ENCODE data around the gene DPH5. TPM values are rescaled to one million over a fixed set of nuclear protein-coding genes. Genes with fewer than 3 reads are reported as not detected.
"Not testable (repeated sequence)": the region's sequence is repeated elsewhere in the genome, so short reads cannot be mapped to it uniquely, and the experiment has no call there.

Gene DPH5
- total and polyA plus RNA-seq, 12 donors, result 26.3 to 44.3 (median 35.3) TPM

DNA sequence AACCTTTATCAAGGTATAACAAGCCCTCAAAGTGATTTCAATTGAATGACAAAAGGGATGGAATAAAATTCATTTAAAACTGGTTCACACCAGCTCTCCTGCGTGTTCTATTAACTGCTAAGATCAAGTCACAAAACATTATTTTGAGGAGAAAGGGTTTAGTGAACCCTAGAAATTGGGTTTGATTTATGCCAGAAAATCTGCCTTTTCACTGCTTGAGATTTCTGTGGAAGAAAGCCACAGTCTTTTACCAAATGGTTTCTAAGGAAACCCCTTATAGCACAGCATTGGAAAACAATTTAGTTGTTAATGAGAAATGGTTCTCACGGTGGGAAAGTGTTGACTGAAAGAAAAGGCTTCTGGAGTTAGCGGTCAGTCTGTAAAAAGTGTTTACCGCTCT is 43.6 kb upstream of the DPH5 start:
- H3K9me3 ChIP-seq, result no peaks in the 10 kb centered on the region
- TF ChIP-seq, protein P1, sequence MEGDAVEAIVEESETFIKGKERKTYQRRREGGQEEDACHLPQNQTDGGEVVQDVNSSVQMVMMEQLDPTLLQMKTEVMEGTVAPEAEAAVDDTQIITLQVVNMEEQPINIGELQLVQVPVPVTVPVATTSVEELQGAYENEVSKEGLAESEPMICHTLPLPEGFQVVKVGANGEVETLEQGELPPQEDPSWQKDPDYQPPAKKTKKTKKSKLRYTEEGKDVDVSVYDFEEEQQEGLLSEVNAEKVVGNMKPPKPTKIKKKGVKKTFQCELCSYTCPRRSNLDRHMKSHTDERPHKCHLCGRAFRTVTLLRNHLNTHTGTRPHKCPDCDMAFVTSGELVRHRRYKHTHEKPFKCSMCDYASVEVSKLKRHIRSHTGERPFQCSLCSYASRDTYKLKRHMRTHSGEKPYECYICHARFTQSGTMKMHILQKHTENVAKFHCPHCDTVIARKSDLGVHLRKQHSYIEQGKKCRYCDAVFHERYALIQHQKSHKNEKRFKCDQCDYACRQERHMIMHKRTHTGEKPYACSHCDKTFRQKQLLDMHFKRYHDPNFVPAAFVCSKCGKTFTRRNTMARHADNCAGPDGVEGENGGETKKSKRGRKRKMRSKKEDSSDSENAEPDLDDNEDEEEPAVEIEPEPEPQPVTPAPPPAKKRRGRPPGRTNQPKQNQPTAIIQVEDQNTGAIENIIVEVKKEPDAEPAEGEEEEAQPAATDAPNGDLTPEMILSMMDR (IDR thresholded peaks at IDR 0.05), result no peak
- no peaks in the 10 kb centered on the region for H3K36me3 ChIP-seq
- peaks cover 0 to 26% (median 17%) of the 10 kb centered on the region in 9 donors for H3K4me1 ChIP-seq
- no peak overlapping the region for H3K4me3 ChIP-seq
- intact Hi-C loops (cut with DNase I), result no loop called here
- no peak overlapping the region for H3K27ac ChIP-seq
- ATAC-seq (no peak), DNase-seq (no peak)
- 83 to 86% methylated on average over 4 of the region's 4 CpGs for WGBS, 2 donors
- H3K27me3 ChIP-seq, result no peaks in the 10 kb centered on the region

DNA sequence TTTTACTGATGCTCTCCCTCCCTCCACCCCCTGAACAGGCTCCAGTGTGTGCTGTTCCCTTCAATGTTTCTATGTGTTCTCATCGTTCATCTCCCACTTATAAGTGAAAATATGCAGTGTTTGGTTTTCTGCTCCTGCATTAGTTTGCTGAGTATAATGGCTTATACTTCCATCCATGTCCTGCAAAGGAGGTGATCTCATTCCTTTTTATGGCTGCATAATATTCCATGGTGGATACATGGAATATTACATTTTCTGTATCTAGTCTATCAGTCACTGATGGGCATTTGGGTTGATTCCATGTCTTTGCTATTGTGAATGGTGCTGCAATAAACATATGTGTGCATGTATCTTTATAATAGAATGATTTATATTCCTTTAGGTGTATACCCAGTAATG is 41.4 kb upstream of the DPH5 start:
- H3K27me3 ChIP-seq; H3K27ac ChIP-seq; H3K9me3 ChIP-seq; H3K4me3 ChIP-seq; DNase-seq; intact Hi-C loops (cut with DNase I); H3K36me3 ChIP-seq; ATAC-seq: not testable (repeated sequence)
- H3K4me1 ChIP-seq, result peaks cover 0 to 23% (median 17%) of the 10 kb centered on the region in 9 donors
- 96 to 100% methylated on average over 1 of the region's 1 CpG for WGBS, 2 donors

DNA sequence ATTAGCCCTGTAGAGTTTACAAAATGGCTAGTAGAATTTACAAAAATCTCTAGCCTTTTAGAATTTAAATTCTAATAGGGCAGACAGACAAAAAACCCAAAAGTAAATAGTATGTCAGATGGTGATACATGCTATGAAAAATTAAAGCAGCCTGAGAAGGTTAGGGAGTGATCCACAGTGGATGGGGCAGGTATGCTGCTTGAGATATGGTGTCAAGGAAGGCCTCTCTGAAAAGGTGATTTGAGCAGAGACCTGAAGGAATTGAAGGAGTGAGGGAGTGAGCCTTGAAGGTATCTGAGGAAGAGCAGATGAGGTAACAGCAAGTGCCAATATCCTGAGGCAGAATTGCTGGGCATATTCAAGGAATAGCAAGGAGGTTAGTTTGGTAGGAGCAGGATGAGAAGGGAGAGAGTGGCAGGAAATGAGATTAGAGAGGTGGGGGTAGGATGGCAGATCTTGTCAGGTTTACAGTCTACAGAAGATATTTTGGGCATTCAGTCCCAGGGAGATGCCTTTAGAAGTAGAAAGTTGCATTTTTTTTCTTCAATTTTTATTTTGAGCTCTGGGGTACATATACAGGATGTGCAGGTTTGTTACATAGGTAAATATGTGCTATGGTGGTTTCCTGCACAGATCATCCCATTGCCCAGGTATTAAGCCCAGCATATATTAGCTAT is 40.8 kb upstream of the DPH5 start:
- no peak for DNase-seq
- H3K27me3 ChIP-seq, result no peaks in the 10 kb centered on the region
- ATAC-seq, result no peak
- H3K4me3 ChIP-seq, result no peak overlapping the region
- intact Hi-C loops (cut with DNase I), result no loop called here
- no peak overlapping the region for H3K27ac ChIP-seq
- no peaks in the 10 kb centered on the region for H3K9me3 ChIP-seq
- H3K36me3 ChIP-seq, result no peaks in the 10 kb centered on the region
- peaks cover 0 to 19% (median 11%) of the 10 kb centered on the region in 9 donors for H3K4me1 ChIP-seq
- TF ChIP-seq, protein P1 (IDR thresholded peaks at IDR 0.05), result no peak

DNA sequence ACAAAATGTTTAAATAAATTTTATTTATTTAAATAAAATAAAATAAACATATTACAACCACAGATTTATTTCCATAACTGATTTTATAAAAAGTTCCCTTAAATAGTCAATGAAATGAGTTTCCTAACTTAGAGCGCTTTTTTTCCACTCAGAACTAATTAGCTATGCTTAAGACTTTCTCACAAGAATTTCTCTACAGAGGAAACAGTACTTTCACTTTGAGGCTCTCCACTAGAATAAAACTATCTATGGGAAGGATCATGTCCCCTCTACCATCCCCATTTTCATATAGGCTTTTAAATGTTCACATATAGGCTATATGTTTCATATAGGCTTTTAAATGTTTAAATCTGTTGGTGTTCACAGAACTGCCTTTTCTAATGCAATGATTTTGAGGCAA is 40.0 kb upstream of the DPH5 start:
- Histone ChIP-seq H3K4me3 (no peak overlapping the region), H3K9me3 (no peaks in the 10 kb centered on the region), H3K36me3 (no peaks in the 10 kb centered on the region), H3K4me1 (peaks cover 0 to 11% (median 4%) of the 10 kb centered on the region in 9 donors), H3K27me3 (no peaks in the 10 kb centered on the region), H3K27ac (no peak overlapping the region)
- no peak for ATAC-seq
- DNase-seq, result no peak
- TF ChIP-seq, protein P1 (IDR thresholded peaks at IDR 0.05), result no peak
- intact Hi-C loops (cut with DNase I), result no loop called here
- 86 to 96% methylated on average over 1 of the region's 1 CpG for WGBS, 2 donors

DNA sequence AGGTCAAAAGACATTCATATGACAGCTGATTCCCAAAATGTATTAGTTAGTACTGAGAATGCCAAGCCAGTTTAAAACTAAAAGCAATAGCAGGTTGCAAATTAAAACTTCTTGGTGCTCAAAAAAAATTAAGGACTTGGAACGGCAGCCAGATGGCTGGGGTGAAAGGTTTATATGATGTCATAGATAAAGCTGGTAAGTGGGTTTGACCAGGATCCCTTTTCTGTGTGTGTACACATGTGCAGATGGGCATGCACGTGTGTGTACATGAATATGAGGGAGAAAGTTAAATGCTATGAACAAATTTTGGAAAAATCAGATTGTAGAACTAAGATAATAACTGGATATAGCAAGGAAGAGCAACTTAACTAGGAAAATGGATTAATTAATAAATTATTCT is 39.1 kb upstream of the DPH5 start:
- ATAC-seq (no peak), DNase-seq (no peak)
- H3K4me3 ChIP-seq, result no peak overlapping the region
- TF ChIP-seq, protein P1 (IDR thresholded peaks at IDR 0.05), result no peak
- WGBS, 2 donors, result 72 to 74% methylated on average over 2 of the region's 2 CpGs
- H3K36me3 ChIP-seq, result no peaks in the 10 kb centered on the region
- H3K9me3 ChIP-seq, result no peaks in the 10 kb centered on the region
- peaks cover 0 to 7% (median 0%) of the 10 kb centered on the region in 9 donors for H3K4me1 ChIP-seq
- H3K27me3 ChIP-seq, result no peaks in the 10 kb centered on the region
- intact Hi-C loops (cut with DNase I), result no loop called here
- H3K27ac ChIP-seq, result no peak overlapping the region

Measured in heart right ventricle (tissue), 16 donors.